Natural killer cell (primary cell): Measurements from ENCODE around the gene CYTH1. TPM values are rescaled to one million over a fixed set of nuclear protein-coding genes. Genes with fewer than 3 reads are reported as not detected.

Source experiments
- ATAC-seq, 3 donors: fragments of 150-1000 bp in 2 of 3; fragments of 200-7000 bp in 1 of 3; cut with Tn5 transposase; 1 replicate in 1 of 3; 2 replicates in 2 of 3; pipeline ENCODE4 v1.10.0; 2021; ENCODE audit warnings: mild to moderate bottlenecking in 2 of 3, moderate library complexity in 2 of 3
- DNase-seq, 2 donors: peaks; one replicate each; pipeline versions ENCODE4 v3.0.0 to v3.0.0-alpha.2; 2013 to 2021; ENCODE audit warnings: mixed read lengths in 1 of 2
- H3K27ac ChIP-seq: one replicate; pipeline ENCODE4 v1.5.1; 2013; ENCODE audit warnings: mild to moderate bottlenecking, low read length
- H3K27me3 ChIP-seq: one replicate; pipeline ENCODE4 v1.6.1; 2013; ENCODE audit warnings: low read length; ENCODE audit not compliant: control insufficient read depth, insufficient read depth
- H3K36me3 ChIP-seq: one replicate; pipeline ENCODE4 v1.6.1; 2013; ENCODE audit warnings: low read length; ENCODE audit not compliant: control insufficient read depth, insufficient read depth
- H3K4me1 ChIP-seq: one replicate; pipeline ENCODE4 v1.6.1; 2013; ENCODE audit warnings: low read length; ENCODE audit not compliant: control insufficient read depth, insufficient read depth
- H3K4me3 ChIP-seq: one replicate; pipeline ENCODE4 v1.5.1; 2013; ENCODE audit warnings: low read length
- H3K9me3 ChIP-seq: one replicate; pipeline ENCODE4 v1.6.1; 2013; ENCODE audit warnings: low read length; ENCODE audit not compliant: control insufficient read depth, insufficient read depth
- H3K27ac Mint-ChIP-seq, 2 donors: one replicate each; pipeline ENCODE4 v1.8.0; 2022; ENCODE audit warnings: mild to moderate bottlenecking in 2 of 2, mixed read lengths in 2 of 2, moderate library complexity in 1 of 2
- H3K27me3 Mint-ChIP-seq, 2 donors: one replicate each; pipeline ENCODE4 v1.8.0; 2022; ENCODE audit warnings: low read depth in 2 of 2, mixed read lengths in 2 of 2
- H3K36me3 Mint-ChIP-seq: one replicate; pipeline ENCODE4 v1.8.0; 2022; ENCODE audit warnings: mixed read lengths
- H3K4me1 Mint-ChIP-seq, 2 donors: one replicate each; pipeline ENCODE4 v1.8.0; 2022; ENCODE audit warnings: mixed read lengths in 2 of 2
- H3K4me3 Mint-ChIP-seq: one replicate; pipeline ENCODE4 v1.8.0; 2022; ENCODE audit warnings: mild to moderate bottlenecking, moderate library complexity, mixed read lengths
- H3K9me3 Mint-ChIP-seq, 2 donors: one replicate each; pipeline ENCODE4 v1.8.0; 2022; ENCODE audit warnings: mixed read lengths in 2 of 2
- WGBS: methylation state at CpG from one replicate; pipeline ENCODE4 v1.1.7; 2013; ENCODE audit warnings: missing lambda C conversion rate; ENCODE audit not compliant: insufficient coverage; 5-methylcytosine and 5-hydroxymethylcytosine counted together
- intact Hi-C: fragments of 100-400 bp; cut with micrococcal nuclease; formaldehyde crosslinking; loops from one replicate; pipeline ENCODE4 v1.14.2; 2022
- total RNA-seq, 4 donors: library from RNA; stranded (reverse); fragments of 120-200 nt in 1 of 4; gene quantifications; one replicate each; pipeline versions ENCODE4 v1.2.3 to v1.2.4, GENCODE V29; 2013 to 2022
- TF ChIP-seq, protein P1 (sequence below): fragments of 200-600 bp; IDR thresholded peaks from one replicate; pipeline ENCODE4 v1.8.0; 2022; ENCODE audit warnings: antibody characterized with exemption

The CYTH1 gene
- total RNA-seq, 3 donors from 2014 or later (not counting 1 experiment from before 2014, with no cell fraction given), result 437 to 514 (median 457) TPM

DNA sequence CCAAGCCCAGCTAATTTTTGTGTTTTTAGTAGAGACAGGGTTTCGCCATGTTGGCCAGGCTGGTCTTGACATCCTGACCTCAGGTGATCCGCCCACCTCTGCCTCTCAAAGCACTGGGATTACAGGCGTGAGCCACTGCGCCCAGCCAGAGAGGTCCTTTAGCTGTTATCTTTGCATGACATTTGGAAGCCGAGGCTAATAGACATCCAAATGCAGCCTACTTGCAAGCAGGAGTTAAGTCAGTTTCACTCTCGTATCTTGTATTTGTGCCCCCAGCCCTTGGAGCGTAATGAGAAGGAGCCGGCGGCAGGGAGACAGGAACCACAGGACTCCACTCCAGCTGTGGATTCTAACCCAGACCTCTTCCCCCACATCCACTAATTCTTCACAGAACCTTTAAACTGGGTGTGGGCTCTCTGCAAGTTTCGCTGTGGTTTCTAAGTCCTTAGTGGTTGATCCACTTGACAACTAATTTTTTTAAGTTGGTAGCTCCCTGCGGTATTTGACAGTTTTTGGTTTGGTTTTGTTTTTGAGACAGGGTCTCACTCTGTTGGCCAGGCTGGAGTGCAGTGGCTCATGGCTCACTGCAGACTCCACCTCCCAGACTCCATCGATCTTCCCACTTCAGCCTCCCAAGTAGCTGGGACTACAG lies 3.1 kb upstream of the CYTH1 start:
- Histone ChIP-seq H3K27me3 (no peaks in the 10 kb centered on the region), H3K27ac (peak overlapping the region; percentile 51), H3K4me3 (peak overlapping the region; percentile 29), H3K9me3 (no peaks in the 10 kb centered on the region), H3K36me3 (no peaks in the 10 kb centered on the region), H3K4me1 (peaks cover 79% of the 10 kb centered on the region)
- ATAC-seq (peak in 1 of 3 donors; percentile 14), DNase-seq (peak in 1 of 2 donors; percentile 62)
- WGBS, result 38% methylated on average over 11 of the region's 12 CpGs
- Mint-ChIP-seq H3K36me3 (no peaks in the 10 kb centered on the region), H3K27ac (peak overlapping the region; percentile 90 to 100), H3K4me3 (peak overlapping the region; percentile 85), H3K9me3 (no peaks in the 10 kb centered on the region), H3K4me1 (peaks cover 52 to 62% of the 10 kb centered on the region in 2 donors), H3K27me3 (no peaks in the 10 kb centered on the region)
- intact Hi-C loops, result loop anchor here (5.0 kb wide), 1 partner anchor 52 kb away; no protein-coding TSS in a partner anchor
- TF ChIP-seq, protein P1, sequence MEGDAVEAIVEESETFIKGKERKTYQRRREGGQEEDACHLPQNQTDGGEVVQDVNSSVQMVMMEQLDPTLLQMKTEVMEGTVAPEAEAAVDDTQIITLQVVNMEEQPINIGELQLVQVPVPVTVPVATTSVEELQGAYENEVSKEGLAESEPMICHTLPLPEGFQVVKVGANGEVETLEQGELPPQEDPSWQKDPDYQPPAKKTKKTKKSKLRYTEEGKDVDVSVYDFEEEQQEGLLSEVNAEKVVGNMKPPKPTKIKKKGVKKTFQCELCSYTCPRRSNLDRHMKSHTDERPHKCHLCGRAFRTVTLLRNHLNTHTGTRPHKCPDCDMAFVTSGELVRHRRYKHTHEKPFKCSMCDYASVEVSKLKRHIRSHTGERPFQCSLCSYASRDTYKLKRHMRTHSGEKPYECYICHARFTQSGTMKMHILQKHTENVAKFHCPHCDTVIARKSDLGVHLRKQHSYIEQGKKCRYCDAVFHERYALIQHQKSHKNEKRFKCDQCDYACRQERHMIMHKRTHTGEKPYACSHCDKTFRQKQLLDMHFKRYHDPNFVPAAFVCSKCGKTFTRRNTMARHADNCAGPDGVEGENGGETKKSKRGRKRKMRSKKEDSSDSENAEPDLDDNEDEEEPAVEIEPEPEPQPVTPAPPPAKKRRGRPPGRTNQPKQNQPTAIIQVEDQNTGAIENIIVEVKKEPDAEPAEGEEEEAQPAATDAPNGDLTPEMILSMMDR, result no peak

DNA sequence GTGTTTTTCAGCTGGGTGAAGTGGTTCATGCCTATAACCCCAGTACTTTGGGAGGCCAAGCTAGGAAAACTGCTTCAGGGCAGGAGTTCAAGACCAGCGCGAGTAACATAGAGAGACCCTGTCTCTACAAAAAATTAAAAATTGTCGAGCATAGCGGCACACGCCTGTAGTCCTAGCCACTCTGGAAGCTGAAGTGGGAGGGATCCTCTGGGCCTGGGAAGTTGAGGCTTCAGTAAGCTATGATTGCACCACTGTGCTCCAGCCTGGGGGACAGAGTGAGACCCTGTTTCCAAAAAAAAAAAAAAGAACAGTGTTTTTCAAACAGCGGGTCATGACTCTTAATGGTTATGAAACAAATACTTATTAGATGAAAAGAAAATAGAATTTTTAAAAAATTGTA lies 2.3 kb upstream of the CYTH1 start:
- Histone ChIP-seq H3K36me3 (no peaks in the 10 kb centered on the region), H3K27ac (no peak overlapping the region), H3K27me3 (no peaks in the 10 kb centered on the region), H3K9me3 (no peaks in the 10 kb centered on the region), H3K4me1 (peaks cover 79% of the 10 kb centered on the region), H3K4me3 (no peak overlapping the region)
- TF ChIP-seq, protein P1, result no peak
- H3K36me3 Mint-ChIP-seq, result no peaks in the 10 kb centered on the region
- H3K27ac Mint-ChIP-seq, result peak overlapping the region; percentile 90 to 100
- no peaks in the 10 kb centered on the region for H3K9me3 Mint-ChIP-seq
- ATAC-seq, result no peak
- peak overlapping the region; percentile 78 for H3K4me3 Mint-ChIP-seq
- no peak for DNase-seq
- no peaks in the 10 kb centered on the region for H3K27me3 Mint-ChIP-seq
- 98% methylated on average over 5 of the region's 6 CpGs for WGBS
- intact Hi-C loops, result no loop called here
- H3K4me1 Mint-ChIP-seq, result peaks cover 54 to 64% of the 10 kb centered on the region in 2 donors

DNA sequence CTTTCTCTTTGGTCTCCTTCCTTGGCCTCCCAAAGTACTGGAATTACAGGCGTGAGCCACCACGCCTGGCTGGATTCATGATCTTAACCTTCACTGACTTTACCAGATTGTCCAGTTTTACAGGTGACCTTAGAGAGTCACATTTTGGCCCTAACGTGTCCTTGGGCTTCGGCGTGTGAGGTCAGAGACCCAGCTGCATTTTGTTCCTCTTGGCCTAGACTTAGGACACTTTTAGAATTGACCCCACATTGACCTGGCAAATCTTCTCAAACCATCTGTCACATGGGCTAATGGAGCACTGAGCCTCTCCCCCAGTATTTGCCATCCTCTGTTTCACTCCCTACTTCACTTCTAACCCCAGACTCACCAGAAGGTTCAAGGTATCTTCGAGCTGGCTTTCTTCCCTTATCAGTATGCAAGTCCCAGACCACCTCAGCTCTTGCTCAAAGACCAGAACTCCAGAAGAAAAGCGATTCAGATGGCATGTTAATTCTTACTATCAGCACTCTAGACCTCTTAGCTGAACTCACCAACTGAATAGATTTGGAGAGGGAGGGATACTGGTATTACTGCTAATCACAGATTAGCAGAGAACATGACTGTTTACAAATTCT lies 1.7 kb upstream of the CYTH1 start:
- Histone ChIP-seq H3K4me1 (peaks cover 78% of the 10 kb centered on the region), H3K27me3 (no peaks in the 10 kb centered on the region)
- no peak for DNase-seq

More for the DNA sequence above, 1.7 kb upstream of the CYTH1 start:
- 93% methylated on average over 7 of the region's 7 CpGs for WGBS
- TF ChIP-seq, protein P1, result no peak
- Histone ChIP-seq H3K27ac (peak overlapping the region; percentile 17), H3K36me3 (no peaks in the 10 kb centered on the region), H3K4me3 (no peak overlapping the region), H3K9me3 (no peaks in the 10 kb centered on the region)
- intact Hi-C loops, result no loop called here
- no peak for ATAC-seq
- Mint-ChIP-seq H3K4me3 (peak overlapping the region; percentile 78), H3K36me3 (no peaks in the 10 kb centered on the region), H3K27ac (peak overlapping the region; percentile 90 to 100), H3K4me1 (peaks cover 56 to 65% of the 10 kb centered on the region in 2 donors), H3K9me3 (no peaks in the 10 kb centered on the region), H3K27me3 (no peaks in the 10 kb centered on the region)
